ENCODE measurements around the gene ARHGAP22.

- TF ChIP-seq CTCF (IDR thresholded peaks at IDR 0.05), result no peak
- no peak for TF ChIP-seq POLR2A (IDR thresholded peaks at IDR 0.05)
Measured at GRCh38 chr10:48592346-48592745, 12.5 kb downstream of the ARHGAP22 start.
